GM19035 (cell line): ENCODE data around the gene FRAS1.
"Not testable (repeated sequence)": the region's sequence is repeated elsewhere in the genome, so short reads cannot be mapped to it uniquely, and the experiment has no call there.

Source experiments
- ATAC-seq: cut with Tn5 transposase; IDR thresholded peaks from one replicate; pipeline ENCODE4 v1.9.1; 2021; ENCODE audit not compliant: unreplicated experiment

FRAS1 gene

GRCh38 chr4:78268597-78268996 lies 211.5 kb downstream of the FRAS1 start:
- ATAC-seq = no peak

GRCh38 chr4:78275450-78275849 lies 218.3 kb downstream of the FRAS1 start:
- ATAC-seq = not testable (repeated sequence)

GRCh38 chr4:78286281-78286680 lies 229.2 kb downstream of the FRAS1 start:
- no peak for ATAC-seq

GRCh38 chr4:78288327-78288726 lies 231.2 kb downstream of the FRAS1 start:
- no peak for ATAC-seq

- ATAC-seq = no peak
Observed at GRCh38 chr4:78291277-78291676, 234.2 kb downstream of the FRAS1 start.

- no peak for ATAC-seq
Observed at GRCh38 chr4:78292341-78292740, 235.2 kb downstream of the FRAS1 start.

GRCh38 chr4:78292856-78293255 lies 235.7 kb downstream of the FRAS1 start:
- no peak for ATAC-seq

GRCh38 chr4:78293348-78293747 lies 236.2 kb downstream of the FRAS1 start:
- ATAC-seq = no peak

GRCh38 chr4:78293821-78294301 lies 236.7 kb downstream of the FRAS1 start:
- ATAC-seq = no peak

- ATAC-seq = no peak
Observed at GRCh38 chr4:78296261-78296660, 239.1 kb downstream of the FRAS1 start.

- peak; percentile 50 for ATAC-seq
Observed at GRCh38 chr4:78297116-78297800, 240.1 kb downstream of the FRAS1 start.

- ATAC-seq = no peak
Observed at GRCh38 chr4:78298618-78299017, 241.5 kb downstream of the FRAS1 start.

- ATAC-seq = no peak
Observed at GRCh38 chr4:78299565-78299972, 242.4 kb downstream of the FRAS1 start.

GRCh38 chr4:78307263-78307662 lies 250.1 kb downstream of the FRAS1 start:
- not testable (repeated sequence) for ATAC-seq

- no peak for ATAC-seq
Observed at GRCh38 chr4:78308517-78308916, 251.4 kb downstream of the FRAS1 start.

GRCh38 chr4:78309352-78309751 lies 252.2 kb downstream of the FRAS1 start:
- no peak for ATAC-seq

- ATAC-seq = no peak
Observed at GRCh38 chr4:78310007-78310739, 253.1 kb downstream of the FRAS1 start.

GRCh38 chr4:78310740-78311115 lies 253.6 kb downstream of the FRAS1 start:
- ATAC-seq = no peak

GRCh38 chr4:78311306-78311705 lies 254.2 kb downstream of the FRAS1 start:
- ATAC-seq = no peak

- no peak for ATAC-seq
Observed at GRCh38 chr4:78312989-78313753, 256.0 kb downstream of the FRAS1 start.

- ATAC-seq = no peak
Observed at GRCh38 chr4:78313754-78314120, 256.6 kb downstream of the FRAS1 start.

- no peak for ATAC-seq
Observed at GRCh38 chr4:78318126-78318525, 261.0 kb downstream of the FRAS1 start.
